NCI-H82 treated with DMSO at 0.1 percent for 48 hours (cell line): ENCODE measurements around the gene SLC25A51.

Experiments used
- DNase-seq: peaks from one replicate; lab custom pipeline; 2025; ENCODE audit not compliant: unreplicated experiment; lab: John Stamatoyannopoulos, UW

Gene SLC25A51

GRCh38 chr9:37903647-37904444, at the start of gene SLC25A51:
SLC25A51 (minus strand) TSS chr9:37904127; CDS start chr9:37888550, 15,577 bp downstream.
- DNase-seq = peak; percentile 44

- no peak for DNase-seq
Measured at GRCh38 chr9:37953206-37953774, 49.4 kb upstream of the SLC25A51 start.

GRCh38 chr9:37952731-37953130, 48.8 kb upstream of the SLC25A51 start:
- no peak for DNase-seq

GRCh38 chr9:37951671-37952449, 47.9 kb upstream of the SLC25A51 start:
- no peak for DNase-seq

- no peak for DNase-seq
Measured at GRCh38 chr9:37950561-37950960, 46.6 kb upstream of the SLC25A51 start.

- DNase-seq = no peak
Measured at GRCh38 chr9:37949576-37949975, 45.6 kb upstream of the SLC25A51 start.

- DNase-seq = no peak
Measured at GRCh38 chr9:37948417-37948980, 44.6 kb upstream of the SLC25A51 start.

GRCh38 chr9:37947977-37948376, 44.0 kb upstream of the SLC25A51 start:
- DNase-seq = no peak

GRCh38 chr9:37947471-37947870, 43.5 kb upstream of the SLC25A51 start:
- DNase-seq = no peak

GRCh38 chr9:37946971-37947370, 43.0 kb upstream of the SLC25A51 start:
- no peak for DNase-seq

GRCh38 chr9:37946041-37946440, 42.1 kb upstream of the SLC25A51 start:
- DNase-seq = no peak

- DNase-seq = no peak
Measured at GRCh38 chr9:37944671-37945481, 40.9 kb upstream of the SLC25A51 start.

- no peak for DNase-seq
Measured at GRCh38 chr9:37944266-37944650, 40.3 kb upstream of the SLC25A51 start.

GRCh38 chr9:37943345-37944265, 39.7 kb upstream of the SLC25A51 start:
- no peak for DNase-seq

GRCh38 chr9:37942621-37943344, 38.9 kb upstream of the SLC25A51 start:
- no peak for DNase-seq

- DNase-seq = no peak
Measured at GRCh38 chr9:37941253-37941652, 37.3 kb upstream of the SLC25A51 start.

GRCh38 chr9:37939575-37940095, 35.7 kb upstream of the SLC25A51 start:
- no peak for DNase-seq

GRCh38 chr9:37938121-37938891, 34.4 kb upstream of the SLC25A51 start:
- DNase-seq = no peak
